ENCODE results near the gene CLTC. TPM values are rescaled to one million over a fixed set of nuclear protein-coding genes. Genes with fewer than 3 reads are reported as not detected.

CLTC gene
- total and polyA plus RNA-seq, 2 experiments from 2014 or later: 107 to 344 TPM

DNA sequence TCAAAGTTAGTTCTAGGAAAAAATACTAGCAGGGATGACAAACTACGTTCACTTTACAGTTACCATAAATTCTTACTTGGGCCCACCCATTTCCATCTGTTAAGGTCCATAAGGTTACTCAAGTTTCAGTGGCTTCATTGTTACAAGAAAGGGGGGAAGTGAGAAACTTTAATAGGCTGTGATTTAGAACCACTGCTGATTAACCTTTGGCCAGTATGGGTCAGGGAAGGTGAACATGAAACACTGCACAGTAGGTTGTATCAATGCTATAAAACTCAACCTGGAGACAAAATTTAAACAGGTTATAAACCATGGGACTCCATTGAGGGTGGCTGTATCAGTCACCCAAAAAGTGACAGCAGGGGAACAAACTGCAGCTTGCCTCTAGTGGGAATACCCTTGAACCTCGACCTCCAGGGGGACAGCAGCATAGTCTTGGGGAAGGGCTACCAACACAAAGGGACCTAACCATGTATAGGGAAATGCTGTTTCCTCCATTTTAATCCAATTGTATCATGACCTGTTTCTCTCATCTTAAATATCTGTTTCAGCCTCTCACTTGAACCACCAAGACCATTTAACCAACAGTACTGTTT, 77.1 kb downstream of the CLTC start:
- Histone ChIP-seq H3K79me2 (replicated peaks; ENCODE audit: insufficient read depth) (peaks cover 87% of the 10 kb centered on the region), H3K27ac (ENCODE audit: low read depth) (peak overlapping the region; percentile 60), H3K9me2 (ENCODE audit: insufficient read depth) (no peaks in the 10 kb centered on the region), H2AFZ (no peak overlapping the region), H3K4me1 (ENCODE audit: insufficient read depth) (peaks cover 8% of the 10 kb centered on the region), H3K4me3 (no peak overlapping the region), H3K36me3 (ENCODE audit: insufficient read depth) (peaks cover 34% of the 10 kb centered on the region), H3K27me3 (ENCODE audit: insufficient read depth) (no peaks in the 10 kb centered on the region), H3F3A (replicated peaks; ENCODE audit: low read depth) (peaks cover 19% of the 10 kb centered on the region), H3K4me2 (no peak overlapping the region), H4K20me1 (replicated peaks; ENCODE audit: insufficient read depth) (peaks cover 76% of the 10 kb centered on the region)
- ATAC-seq: no peak; the same call in 2 of the 3 replicates
- no peaks in the 10 kb centered on the region for H3K9me3 Mint-ChIP-seq
- H3K4me1 Mint-ChIP-seq: peaks cover 7% of the 10 kb centered on the region
- TF ChIP-seq, protein P1, sequence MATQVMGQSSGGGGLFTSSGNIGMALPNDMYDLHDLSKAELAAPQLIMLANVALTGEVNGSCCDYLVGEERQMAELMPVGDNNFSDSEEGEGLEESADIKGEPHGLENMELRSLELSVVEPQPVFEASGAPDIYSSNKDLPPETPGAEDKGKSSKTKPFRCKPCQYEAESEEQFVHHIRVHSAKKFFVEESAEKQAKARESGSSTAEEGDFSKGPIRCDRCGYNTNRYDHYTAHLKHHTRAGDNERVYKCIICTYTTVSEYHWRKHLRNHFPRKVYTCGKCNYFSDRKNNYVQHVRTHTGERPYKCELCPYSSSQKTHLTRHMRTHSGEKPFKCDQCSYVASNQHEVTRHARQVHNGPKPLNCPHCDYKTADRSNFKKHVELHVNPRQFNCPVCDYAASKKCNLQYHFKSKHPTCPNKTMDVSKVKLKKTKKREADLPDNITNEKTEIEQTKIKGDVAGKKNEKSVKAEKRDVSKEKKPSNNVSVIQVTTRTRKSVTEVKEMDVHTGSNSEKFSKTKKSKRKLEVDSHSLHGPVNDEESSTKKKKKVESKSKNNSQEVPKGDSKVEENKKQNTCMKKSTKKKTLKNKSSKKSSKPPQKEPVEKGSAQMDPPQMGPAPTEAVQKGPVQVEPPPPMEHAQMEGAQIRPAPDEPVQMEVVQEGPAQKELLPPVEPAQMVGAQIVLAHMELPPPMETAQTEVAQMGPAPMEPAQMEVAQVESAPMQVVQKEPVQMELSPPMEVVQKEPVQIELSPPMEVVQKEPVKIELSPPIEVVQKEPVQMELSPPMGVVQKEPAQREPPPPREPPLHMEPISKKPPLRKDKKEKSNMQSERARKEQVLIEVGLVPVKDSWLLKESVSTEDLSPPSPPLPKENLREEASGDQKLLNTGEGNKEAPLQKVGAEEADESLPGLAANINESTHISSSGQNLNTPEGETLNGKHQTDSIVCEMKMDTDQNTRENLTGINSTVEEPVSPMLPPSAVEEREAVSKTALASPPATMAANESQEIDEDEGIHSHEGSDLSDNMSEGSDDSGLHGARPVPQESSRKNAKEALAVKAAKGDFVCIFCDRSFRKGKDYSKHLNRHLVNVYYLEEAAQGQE (IDR thresholded peaks at IDR 0.05; ENCODE audit: unreplicated experiment): no peak
- TF ChIP-seq EZH2phosphoT487 (IDR thresholded peaks at IDR 0.05; ENCODE audit: unreplicated experiment): no peak
- no peak for TF ChIP-seq ZNF331 (CRISPR knock-in tag; IDR thresholded peaks at IDR 0.05; ENCODE audit: low read depth)
- no peak for TF ChIP-seq JUNB (IDR thresholded peaks at IDR 0.05; ENCODE audit: unreplicated experiment)
- no peak for TF ChIP-seq NANOG (IDR thresholded peaks at IDR 0.05; ENCODE audit: borderline replicate concordance)
- TF ChIP-seq ZNF114 (CRISPR knock-in tag; IDR thresholded peaks at IDR 0.05): no peak
- no peak for TF ChIP-seq EZH2 (IDR thresholded peaks at IDR 0.05; ENCODE audit: low read depth, unreplicated experiment)
- TF ChIP-seq POLR2AphosphoS5 (IDR thresholded peaks at IDR 0.05; ENCODE audit: low read depth): no peak
- H3K4me3 Mint-ChIP-seq: no peak overlapping the region
- peaks cover 7% of the 10 kb centered on the region for H3K27me3 Mint-ChIP-seq (ENCODE audit: insufficient read depth, low read depth, poor library complexity)
- peaks cover 72% of the 10 kb centered on the region for H3K36me3 Mint-ChIP-seq (ENCODE audit: low read depth)
- H3K27ac Mint-ChIP-seq: no peak overlapping the region
- no peak for DNase-seq (ENCODE audit: low spot score)

DNA sequence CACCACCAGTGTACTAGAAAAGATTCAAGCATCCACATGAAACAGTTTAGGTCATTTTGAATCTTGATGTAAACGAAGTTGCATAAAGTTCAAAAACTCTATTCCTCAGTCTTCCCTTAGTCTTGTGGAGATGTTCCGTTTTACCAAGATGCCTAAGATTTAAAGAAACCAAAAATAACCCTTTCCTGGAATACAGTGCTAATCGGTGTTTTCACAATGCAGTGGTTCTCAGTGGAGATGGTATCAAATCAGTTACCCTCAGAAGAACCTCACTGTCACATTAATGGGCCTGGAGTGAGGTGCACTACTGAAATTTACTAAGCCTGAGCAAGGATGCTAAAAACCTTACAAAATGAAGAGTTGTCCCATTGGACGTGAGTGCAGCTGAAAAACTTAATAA, 78.4 kb downstream of the CLTC start:
- H3K79me2 ChIP-seq (replicated peaks; ENCODE audit: insufficient read depth): peaks cover 98% of the 10 kb centered on the region
- H3K36me3 ChIP-seq (ENCODE audit: insufficient read depth): peaks cover 34% of the 10 kb centered on the region
- ATAC-seq: no peak
- TF ChIP-seq, protein P2, sequence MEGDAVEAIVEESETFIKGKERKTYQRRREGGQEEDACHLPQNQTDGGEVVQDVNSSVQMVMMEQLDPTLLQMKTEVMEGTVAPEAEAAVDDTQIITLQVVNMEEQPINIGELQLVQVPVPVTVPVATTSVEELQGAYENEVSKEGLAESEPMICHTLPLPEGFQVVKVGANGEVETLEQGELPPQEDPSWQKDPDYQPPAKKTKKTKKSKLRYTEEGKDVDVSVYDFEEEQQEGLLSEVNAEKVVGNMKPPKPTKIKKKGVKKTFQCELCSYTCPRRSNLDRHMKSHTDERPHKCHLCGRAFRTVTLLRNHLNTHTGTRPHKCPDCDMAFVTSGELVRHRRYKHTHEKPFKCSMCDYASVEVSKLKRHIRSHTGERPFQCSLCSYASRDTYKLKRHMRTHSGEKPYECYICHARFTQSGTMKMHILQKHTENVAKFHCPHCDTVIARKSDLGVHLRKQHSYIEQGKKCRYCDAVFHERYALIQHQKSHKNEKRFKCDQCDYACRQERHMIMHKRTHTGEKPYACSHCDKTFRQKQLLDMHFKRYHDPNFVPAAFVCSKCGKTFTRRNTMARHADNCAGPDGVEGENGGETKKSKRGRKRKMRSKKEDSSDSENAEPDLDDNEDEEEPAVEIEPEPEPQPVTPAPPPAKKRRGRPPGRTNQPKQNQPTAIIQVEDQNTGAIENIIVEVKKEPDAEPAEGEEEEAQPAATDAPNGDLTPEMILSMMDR (conservative IDR thresholded peaks at IDR 0.05; ENCODE audit: low read depth in 2 of 2): no peak
- no peak for TF ChIP-seq POLR2AphosphoS5 (IDR thresholded peaks at IDR 0.05; ENCODE audit: low read depth)
- TF ChIP-seq ZNF331 (CRISPR knock-in tag; IDR thresholded peaks at IDR 0.05; ENCODE audit: low read depth): no peak
- no peak for TF ChIP-seq NANOG (IDR thresholded peaks at IDR 0.05; ENCODE audit: borderline replicate concordance)
- TF ChIP-seq CREB1 (CRISPR knock-in tag; IDR thresholded peaks at IDR 0.05; ENCODE audit: low read depth): no peak

More for the DNA sequence above, 78.4 kb downstream of the CLTC start:
- Histone ChIP-seq H2AFZ (no peak overlapping the region), H3K4me1 (ENCODE audit: insufficient read depth) (peaks cover 16% of the 10 kb centered on the region), H3K4me3 (no peak overlapping the region), H3K4me2 (no peak overlapping the region), H4K20me1 (replicated peaks; ENCODE audit: insufficient read depth) (peaks cover 86% of the 10 kb centered on the region), H3K27me3 (ENCODE audit: insufficient read depth) (no peaks in the 10 kb centered on the region), H3F3A (replicated peaks; ENCODE audit: low read depth) (peaks cover 19% of the 10 kb centered on the region), H3K9me2 (ENCODE audit: insufficient read depth) (no peaks in the 10 kb centered on the region), H3K27ac (ENCODE audit: low read depth) (no peak overlapping the region)
- Mint-ChIP-seq H3K9me3 (no peaks in the 10 kb centered on the region), H3K36me3 (ENCODE audit: low read depth) (peaks cover 67% of the 10 kb centered on the region), H3K4me1 (peaks cover 13% of the 10 kb centered on the region), H3K4me3 (no peak overlapping the region), H3K27me3 (ENCODE audit: insufficient read depth, low read depth, poor library complexity) (peaks cover 5% of the 10 kb centered on the region), H3K27ac (no peak overlapping the region)
- DNase-seq (ENCODE audit: low spot score): no peak
